Fibroblast of mammary gland (primary cell): ENCODE measurements around the gene MUC20.

ENCODE experiments used
- DNase-seq: peaks from one replicate; pipeline ENCODE4 v3.0.0-alpha.2; 2010; ENCODE audit warnings: low read depth
- H3K4me3 ChIP-seq: 2 replicates; pipeline ENCODE4 v1.5.1; 2011; ENCODE audit warnings: low read depth, mild to moderate bottlenecking, low read length, moderate library complexity; ENCODE audit not compliant: control insufficient read depth
- CTCF ChIP-seq: conservative IDR thresholded peaks from 2 replicates; pipeline ENCODE4 v1.5.1; 2011; ENCODE audit warnings: low read depth, low read length, inconsistent platforms; ENCODE audit not compliant: control insufficient read depth, insufficient read depth

Gene MUC20

GRCh38 chr3:195763076-195763830 is 42.5 kb downstream of the MUC20 start:
- no peak overlapping the region for H3K4me3 ChIP-seq
- no peak for DNase-seq
- TF ChIP-seq CTCF, result no peak

GRCh38 chr3:195763843-195764825 is 43.4 kb downstream of the MUC20 start:
- no peak for DNase-seq
- H3K4me3 ChIP-seq, result no peak overlapping the region
- TF ChIP-seq CTCF, result no peak

- no peak for TF ChIP-seq CTCF
- no peak overlapping the region for H3K4me3 ChIP-seq
- DNase-seq, result no peak
Observed at GRCh38 chr3:195764961-195765706, 44.4 kb downstream of the MUC20 start.

- DNase-seq, result no peak
- TF ChIP-seq CTCF, result no peak
Observed at GRCh38 chr3:195766671-195767070, 45.9 kb downstream of the MUC20 start.

GRCh38 chr3:195767792-195768191 is 47.0 kb downstream of the MUC20 start:
- TF ChIP-seq CTCF, result no peak
- DNase-seq, result no peak
- H3K4me3 ChIP-seq, result no peak overlapping the region

More at GRCh38 chr3:195766671-195767070, 45.9 kb downstream of the MUC20 start:
- H3K4me3 ChIP-seq, result no peak overlapping the region

GRCh38 chr3:195768414-195768813 is 47.6 kb downstream of the MUC20 start:
- no peak for DNase-seq

More at GRCh38 chr3:195768414-195768813, 47.6 kb downstream of the MUC20 start:
- no peak overlapping the region for H3K4me3 ChIP-seq
- no peak for TF ChIP-seq CTCF
